ENCODE results near the gene NAA80. TPM values are rescaled to one million over a fixed set of nuclear protein-coding genes. Genes with fewer than 3 reads are reported as not detected.

Gene NAA80
- total RNA-seq, 3 donors from 2014 or later (not counting 1 experiment from before 2014, with no cell fraction given), result 22.2 to 30.3 (median 29.6) TPM

DNA sequence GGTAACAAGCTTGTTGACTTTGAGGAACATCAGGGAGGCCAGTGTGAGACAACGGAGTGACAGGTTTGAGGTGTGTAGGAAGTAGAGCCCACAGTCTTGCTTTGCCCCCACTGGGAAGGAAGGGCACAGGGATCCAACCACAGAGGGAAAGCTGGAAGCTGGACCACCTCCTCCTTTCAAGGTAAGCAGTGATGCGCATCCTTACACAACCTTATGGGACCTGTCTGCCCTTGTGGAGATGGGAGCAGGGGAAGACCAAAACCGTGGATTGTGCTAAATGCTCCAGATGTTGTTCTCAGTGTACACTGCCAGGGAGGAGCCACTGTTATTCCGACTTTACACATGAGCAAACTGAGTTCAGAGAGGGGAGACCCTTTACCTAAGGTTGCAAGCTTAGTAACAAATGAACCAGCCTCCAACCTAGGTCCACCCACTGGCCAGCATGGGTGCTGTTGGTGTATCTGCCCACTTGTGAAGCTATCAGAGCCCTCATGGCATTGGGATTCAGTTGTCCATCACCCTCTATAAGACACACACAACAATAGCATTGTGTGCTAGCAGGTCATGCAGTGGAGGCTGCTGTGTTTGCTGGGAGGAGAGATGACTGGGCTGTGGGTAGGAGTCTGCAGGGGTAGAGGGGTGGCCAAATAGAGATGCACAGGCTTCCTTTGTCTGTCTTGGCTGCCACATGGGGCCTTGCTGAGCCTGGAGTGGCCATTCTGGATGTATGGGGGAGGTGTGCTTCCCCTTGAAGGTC, 20.9 kb downstream of the NAA80 start:
- Histone ChIP-seq H3K36me3 (ENCODE audit: control insufficient read depth, insufficient read depth, low read length) (no peaks in the 10 kb centered on the region), H3K27me3 (ENCODE audit: control insufficient read depth, insufficient read depth, low read length) (peaks cover 35% of the 10 kb centered on the region), H3K4me3 (ENCODE audit: low read length) (no peak overlapping the region), H3K9me3 (ENCODE audit: control insufficient read depth, insufficient read depth, low read length) (no peaks in the 10 kb centered on the region), H3K4me1 (ENCODE audit: control insufficient read depth, insufficient read depth, low read length) (peaks cover 27% of the 10 kb centered on the region), H3K27ac (ENCODE audit: low read length) (no peak overlapping the region)
- peaks cover 7 to 27% of the 10 kb centered on the region in 2 donors for H3K27me3 Mint-ChIP-seq (ENCODE audit: low read depth in 2 of 2)
- DNase-seq (no peak), ATAC-seq (no peak)
- TF ChIP-seq, protein P1, sequence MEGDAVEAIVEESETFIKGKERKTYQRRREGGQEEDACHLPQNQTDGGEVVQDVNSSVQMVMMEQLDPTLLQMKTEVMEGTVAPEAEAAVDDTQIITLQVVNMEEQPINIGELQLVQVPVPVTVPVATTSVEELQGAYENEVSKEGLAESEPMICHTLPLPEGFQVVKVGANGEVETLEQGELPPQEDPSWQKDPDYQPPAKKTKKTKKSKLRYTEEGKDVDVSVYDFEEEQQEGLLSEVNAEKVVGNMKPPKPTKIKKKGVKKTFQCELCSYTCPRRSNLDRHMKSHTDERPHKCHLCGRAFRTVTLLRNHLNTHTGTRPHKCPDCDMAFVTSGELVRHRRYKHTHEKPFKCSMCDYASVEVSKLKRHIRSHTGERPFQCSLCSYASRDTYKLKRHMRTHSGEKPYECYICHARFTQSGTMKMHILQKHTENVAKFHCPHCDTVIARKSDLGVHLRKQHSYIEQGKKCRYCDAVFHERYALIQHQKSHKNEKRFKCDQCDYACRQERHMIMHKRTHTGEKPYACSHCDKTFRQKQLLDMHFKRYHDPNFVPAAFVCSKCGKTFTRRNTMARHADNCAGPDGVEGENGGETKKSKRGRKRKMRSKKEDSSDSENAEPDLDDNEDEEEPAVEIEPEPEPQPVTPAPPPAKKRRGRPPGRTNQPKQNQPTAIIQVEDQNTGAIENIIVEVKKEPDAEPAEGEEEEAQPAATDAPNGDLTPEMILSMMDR (IDR thresholded peaks at IDR 0.05), result no peak
- H3K9me3 Mint-ChIP-seq, result no peaks in the 10 kb centered on the region
- no peak overlapping the region for H3K27ac Mint-ChIP-seq
- H3K4me3 Mint-ChIP-seq, result no peak overlapping the region
- intact Hi-C loops (cut with micrococcal nuclease), result no loop called here
- 86% methylated on average over 4 of the region's 4 CpGs for WGBS (ENCODE audit: insufficient coverage)
- H3K36me3 Mint-ChIP-seq, result no peaks in the 10 kb centered on the region
- H3K4me1 Mint-ChIP-seq, result peaks cover 5 to 20% of the 10 kb centered on the region in 2 donors

DNA sequence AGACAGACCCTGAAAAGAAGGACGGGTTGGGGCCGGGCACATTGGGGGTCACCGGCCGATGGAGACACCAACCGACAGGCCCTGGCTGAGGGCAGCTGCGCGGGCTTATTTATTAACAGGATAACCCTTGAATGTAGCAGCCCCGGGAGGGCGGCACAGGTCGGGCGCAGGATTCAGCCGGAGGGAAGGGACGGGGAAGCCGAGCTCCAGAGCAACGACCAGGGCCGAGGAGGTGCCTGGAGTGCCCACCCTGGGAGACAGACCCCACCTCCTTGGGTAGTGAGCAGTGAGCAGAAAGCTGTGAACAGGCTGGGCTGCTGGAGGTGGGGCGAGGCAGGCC, 22.5 kb downstream of the NAA80 start:
- TF ChIP-seq, protein P1 (IDR thresholded peaks at IDR 0.05), result no peak
- Histone ChIP-seq H3K27ac (ENCODE audit: low read length) (no peak overlapping the region), H3K36me3 (ENCODE audit: control insufficient read depth, insufficient read depth, low read length) (no peaks in the 10 kb centered on the region), H3K4me1 (ENCODE audit: control insufficient read depth, insufficient read depth, low read length) (peaks cover 33% of the 10 kb centered on the region), H3K27me3 (ENCODE audit: control insufficient read depth, insufficient read depth, low read length) (peaks cover 38% of the 10 kb centered on the region), H3K9me3 (ENCODE audit: control insufficient read depth, insufficient read depth, low read length) (no peaks in the 10 kb centered on the region), H3K4me3 (ENCODE audit: low read length) (no peak overlapping the region)
- no peak for DNase-seq
- WGBS (ENCODE audit: insufficient coverage), result 76% methylated on average over 17 of the region's 17 CpGs
- peaks cover 11 to 27% of the 10 kb centered on the region in 2 donors for H3K4me1 Mint-ChIP-seq
- peaks cover 13 to 32% of the 10 kb centered on the region in 2 donors for H3K27me3 Mint-ChIP-seq (ENCODE audit: low read depth in 2 of 2)
- H3K36me3 Mint-ChIP-seq, result no peaks in the 10 kb centered on the region
- intact Hi-C loops (cut with micrococcal nuclease), result no loop called here
- H3K9me3 Mint-ChIP-seq, result no peaks in the 10 kb centered on the region
- H3K4me3 Mint-ChIP-seq, result no peak overlapping the region
- ATAC-seq, result no peak
- H3K27ac Mint-ChIP-seq, result no peak overlapping the region

DNA sequence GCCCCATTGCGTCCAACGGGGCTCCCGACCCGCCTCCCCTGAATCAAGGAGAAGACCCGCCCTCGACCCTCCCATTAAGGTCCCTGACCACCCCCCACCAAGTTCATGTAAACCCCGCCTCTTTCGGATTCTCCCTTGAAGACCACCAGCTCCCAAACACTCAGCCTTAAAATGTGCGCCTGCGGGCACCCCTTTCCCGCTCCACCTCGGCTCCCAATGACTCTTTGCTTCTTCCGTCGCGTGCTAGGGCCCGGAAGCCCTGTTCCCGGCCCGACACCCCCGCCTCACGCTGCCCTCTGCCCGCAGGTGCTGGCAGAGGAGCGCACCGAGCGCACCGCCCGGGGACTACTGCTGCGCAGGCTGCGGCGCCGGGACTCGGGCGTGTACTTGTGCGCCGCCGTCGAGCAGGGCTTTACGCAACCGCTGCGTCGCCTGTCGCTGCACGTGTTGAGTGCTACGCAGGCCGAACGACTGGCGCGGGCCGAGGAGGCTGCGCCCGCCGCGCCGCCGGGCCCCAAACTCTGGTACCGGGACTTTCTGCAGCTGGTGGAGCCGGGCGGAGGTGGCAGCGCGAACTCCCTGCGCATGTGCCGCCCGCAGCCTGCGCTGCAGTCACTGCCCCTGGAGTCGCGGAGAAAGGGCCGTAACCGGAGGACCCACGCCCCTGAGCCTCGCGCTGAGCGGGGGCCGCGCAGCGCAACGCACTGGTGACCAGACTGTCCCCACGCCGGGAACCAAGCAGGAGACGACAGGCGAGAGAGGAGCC, 23.0 kb downstream of the NAA80 start:
- no peak overlapping the region for H3K27ac ChIP-seq (ENCODE audit: low read length)
- no peaks in the 10 kb centered on the region for H3K9me3 ChIP-seq (ENCODE audit: control insufficient read depth, insufficient read depth, low read length)
- H3K36me3 Mint-ChIP-seq, result no peaks in the 10 kb centered on the region
- peaks cover 11 to 32% of the 10 kb centered on the region in 2 donors for H3K4me1 Mint-ChIP-seq
- no peaks in the 10 kb centered on the region for H3K9me3 Mint-ChIP-seq
- TF ChIP-seq, protein P1 (IDR thresholded peaks at IDR 0.05), result no peak
- no peak overlapping the region for H3K4me3 ChIP-seq (ENCODE audit: low read length)
- peaks cover 38% of the 10 kb centered on the region for H3K27me3 ChIP-seq (ENCODE audit: control insufficient read depth, insufficient read depth, low read length)
- ATAC-seq (peak in 1 of 3 donors; percentile 9), DNase-seq (peak in 1 of 2 donors; percentile 64)
- peak overlapping the region; percentile 6 for H3K4me3 Mint-ChIP-seq
- H3K27ac Mint-ChIP-seq, result peak overlapping the region in 1 of 2 donors; percentile 44
- H3K27me3 Mint-ChIP-seq (ENCODE audit: low read depth in 2 of 2), result peaks cover 13 to 32% of the 10 kb centered on the region in 2 donors
- no peaks in the 10 kb centered on the region for H3K36me3 ChIP-seq (ENCODE audit: control insufficient read depth, insufficient read depth, low read length)
- H3K4me1 ChIP-seq (ENCODE audit: control insufficient read depth, insufficient read depth, low read length), result peaks cover 33% of the 10 kb centered on the region
- WGBS (ENCODE audit: insufficient coverage), result 16% methylated on average over 79 of the region's 79 CpGs
- intact Hi-C loops (cut with micrococcal nuclease), result no loop called here

All from natural killer cell (primary cell).